SK-N-MC (cell line): Measurements from ENCODE around the gene PRPF18.

ENCODE experiments used
- DNase-seq: peaks from one replicate; pipeline ENCODE4 v3.0.0-alpha.2; 2011; ENCODE audit warnings: low read depth, low spot score
- H3K27ac ChIP-seq: fragments of 200-600 bp; sonication (generic); 2 replicates; pipeline ENCODE4 v1.5.1; 2016; ENCODE audit warnings: mixed run types
- H3K36me3 ChIP-seq: fragments of 200-600 bp; sonication (generic); 2 replicates; pipeline ENCODE4 v1.6.1; 2017; ENCODE audit warnings: antibody characterized with exemption, low read length, mixed read lengths; ENCODE audit not compliant: insufficient read depth
- H3K4me3 ChIP-seq: fragments of 200-600 bp; sonication (generic); 2 replicates; pipeline ENCODE4 v1.5.1; 2016
- H3K9ac ChIP-seq: fragments of 200-600 bp; sonication (generic); 2 replicates; pipeline ENCODE4 v1.8.0; 2017; ENCODE audit warnings: mixed run types, mixed read lengths; ENCODE audit not compliant: insufficient read length
- H3K9me3 ChIP-seq: fragments of 200-600 bp; sonication (generic); 2 replicates; pipeline ENCODE4 v1.6.1; 2017; ENCODE audit warnings: low read depth, mild to moderate bottlenecking, antibody characterized with exemption, low read length, moderate library complexity, mixed read lengths
- EZH2 ChIP-seq: fragments of 200-600 bp; sonication (generic); IDR thresholded peaks from one replicate; pipeline ENCODE4 v1.6.1; 2017; ENCODE audit warnings: antibody characterized with exemption
- FOXP2 ChIP-seq: optimal IDR thresholded peaks from 2 replicates; pipeline ENCODE3; 2011; ENCODE audit warnings: mild to moderate bottlenecking, moderate library complexity; ENCODE audit not compliant: insufficient read depth; ENCODE audit errors: extremely low read length, control extremely low read depth
- POLR2AphosphoS5 ChIP-seq: IDR thresholded peaks from 2 replicates; pipeline ENCODE4 v1.6.1; 2012; ENCODE audit warnings: mild to moderate bottlenecking, low read depth, low read length, borderline replicate concordance

The PRPF18 gene

GRCh38 chr10:13642293-13642692, 55.5 kb downstream of the PRPF18 start:
- DNase-seq: no peak
- Histone ChIP-seq H3K36me3 (no peaks in the 10 kb centered on the region), H3K27ac (no peak overlapping the region), H3K9ac (no peak overlapping the region), H3K4me3 (no peak overlapping the region), H3K9me3 (no peaks in the 10 kb centered on the region)
- TF ChIP-seq EZH2 (no peak), POLR2AphosphoS5 (no peak), FOXP2 (no peak)

GRCh38 chr10:13643016-13643415, 56.3 kb downstream of the PRPF18 start:
- H3K9me3 ChIP-seq: no peaks in the 10 kb centered on the region
- H3K36me3 ChIP-seq: no peaks in the 10 kb centered on the region
- H3K4me3 ChIP-seq: no peak overlapping the region
- H3K9ac ChIP-seq: no peak overlapping the region
- no peak for DNase-seq
- no peak overlapping the region for H3K27ac ChIP-seq
- no peak for TF ChIP-seq POLR2AphosphoS5
- TF ChIP-seq FOXP2: no peak
- no peak for TF ChIP-seq EZH2

- Histone ChIP-seq H3K4me3 (no peak overlapping the region), H3K27ac (no peak overlapping the region), H3K36me3 (no peaks in the 10 kb centered on the region), H3K9me3 (no peaks in the 10 kb centered on the region), H3K9ac (no peak overlapping the region)
- DNase-seq: no peak
- TF ChIP-seq EZH2: no peak
- TF ChIP-seq POLR2AphosphoS5: no peak
- no peak for TF ChIP-seq FOXP2
These were observed 58.1 kb downstream of the PRPF18 start for GRCh38 chr10:13644866-13645265.

GRCh38 chr10:13648425-13648824, 61.7 kb downstream of the PRPF18 start:
- Histone ChIP-seq H3K36me3 (no peaks in the 10 kb centered on the region), H3K9ac (no peak overlapping the region), H3K27ac (no peak overlapping the region), H3K9me3 (no peaks in the 10 kb centered on the region), H3K4me3 (no peak overlapping the region)
- TF ChIP-seq EZH2: no peak
- TF ChIP-seq POLR2AphosphoS5: no peak
- TF ChIP-seq FOXP2: no peak
- DNase-seq: no peak

- TF ChIP-seq FOXP2 (no peak), POLR2AphosphoS5 (no peak), EZH2 (no peak)
- Histone ChIP-seq H3K27ac (no peak overlapping the region), H3K4me3 (no peak overlapping the region), H3K9ac (no peak overlapping the region), H3K36me3 (no peaks in the 10 kb centered on the region), H3K9me3 (no peaks in the 10 kb centered on the region)
- DNase-seq: no peak
These were observed 63.2 kb downstream of the PRPF18 start for GRCh38 chr10:13649844-13650520.

GRCh38 chr10:13650961-13651360, 64.2 kb downstream of the PRPF18 start:
- TF ChIP-seq POLR2AphosphoS5: no peak
- TF ChIP-seq FOXP2: no peak
- no peak for TF ChIP-seq EZH2
- no peak overlapping the region for H3K27ac ChIP-seq
- DNase-seq: no peak
- H3K9me3 ChIP-seq: no peaks in the 10 kb centered on the region
- H3K4me3 ChIP-seq: no peak overlapping the region
- H3K9ac ChIP-seq: no peak overlapping the region
- H3K36me3 ChIP-seq: no peaks in the 10 kb centered on the region

- H3K36me3 ChIP-seq: no peaks in the 10 kb centered on the region
- H3K4me3 ChIP-seq: no peak overlapping the region
- DNase-seq: no peak
- no peaks in the 10 kb centered on the region for H3K9me3 ChIP-seq
- no peak overlapping the region for H3K9ac ChIP-seq
- TF ChIP-seq EZH2 (no peak), FOXP2 (no peak), POLR2AphosphoS5 (no peak)
- no peak overlapping the region for H3K27ac ChIP-seq
These were observed 65.4 kb downstream of the PRPF18 start for GRCh38 chr10:13651969-13652720.

- DNase-seq: no peak
- no peak overlapping the region for H3K27ac ChIP-seq
- TF ChIP-seq EZH2: no peak
- no peak for TF ChIP-seq FOXP2
- TF ChIP-seq POLR2AphosphoS5: no peak
- H3K9me3 ChIP-seq: no peaks in the 10 kb centered on the region
- no peak overlapping the region for H3K9ac ChIP-seq
- H3K36me3 ChIP-seq: no peaks in the 10 kb centered on the region
- no peak overlapping the region for H3K4me3 ChIP-seq
These were observed 66.1 kb downstream of the PRPF18 start for GRCh38 chr10:13652860-13653259.
